Lower lobe of right lung (tissue), 2 donors: ENCODE measurements around the gene KIF18A. TPM values are rescaled to one million over a fixed set of nuclear protein-coding genes. Genes with fewer than 3 reads are reported as not detected.
"Not testable (repeated sequence)": the region's sequence is repeated elsewhere in the genome, so short reads cannot be mapped to it uniquely, and the experiment has no call there.

Source experiments
- ATAC-seq, 2 donors: fragments of 200-7000 bp; cut with Tn5 transposase; one replicate each; pipeline ENCODE4 v1.9.1; 2020 to 2022; ENCODE audit warnings: mild to moderate bottlenecking in 2 of 2, moderate library complexity in 2 of 2
- DNase-seq: peaks from one replicate; pipeline ENCODE4 v3.0.0-alpha.2; 2020
- H3K27ac ChIP-seq: fragments of 200-600 bp; one replicate; pipeline ENCODE4 v1.8.0; 2022
- H3K27me3 ChIP-seq: fragments of 200-600 bp; one replicate; pipeline ENCODE4 v1.8.0; 2022; ENCODE audit warnings: low read depth
- H3K36me3 ChIP-seq: fragments of 200-600 bp; one replicate; pipeline ENCODE4 v1.8.0; 2022; ENCODE audit warnings: mild to moderate bottlenecking
- H3K4me1 ChIP-seq: fragments of 200-600 bp; one replicate; pipeline ENCODE4 v1.8.0; 2022
- H3K4me3 ChIP-seq: fragments of 200-600 bp; one replicate; pipeline ENCODE4 v1.8.0; 2022; ENCODE audit warnings: mild to moderate bottlenecking
- H3K9me3 ChIP-seq: fragments of 200-600 bp; one replicate; pipeline ENCODE4 v1.8.0; 2022
- CTCF ChIP-seq: fragments of 200-600 bp; IDR thresholded peaks from one replicate; pipeline ENCODE4 v1.8.0; 2022; ENCODE audit warnings: antibody characterized with exemption, mild to moderate bottlenecking
- intact Hi-C: fragments of 100-400 bp; cut with DNase I; formaldehyde crosslinking; loops from one replicate; pipeline ENCODE4 v1.11.0; 2022
- total RNA-seq: library from RNA; stranded (reverse); fragmentation: NEBNext Ultra II Directional; extraction: Animal tissue kit (Norgen Biotek cat#: 25700); gene quantifications from one replicate; pipeline ENCODE4 v1.2.1, GENCODE V29; 2021
- donor health status: DM: no; HTN: yes; CAD: no; lungs with severe emphysema.

The KIF18A gene
- total RNA-seq, 1 donor from 2014 or later: 2.4 TPM

- Histone ChIP-seq H3K36me3 (no peaks in the 10 kb centered on the region), H3K27me3 (no peaks in the 10 kb centered on the region), H3K4me3 (no peak overlapping the region), H3K4me1 (no peaks in the 10 kb centered on the region), H3K27ac (no peak overlapping the region), H3K9me3 (peaks cover 12% of the 10 kb centered on the region)
- DNase-seq: no peak
- ATAC-seq: no peak
- TF ChIP-seq CTCF: no peak
- intact Hi-C loops: no loop called here
Measured at GRCh38 chr11:28142724-28143123, 34.8 kb upstream of the KIF18A start.

GRCh38 chr11:28140689-28141455 lies 32.9 kb upstream of the KIF18A start:
- no peaks in the 10 kb centered on the region for H3K27me3 ChIP-seq
- H3K9me3 ChIP-seq: peaks cover 12% of the 10 kb centered on the region
- no peaks in the 10 kb centered on the region for H3K4me1 ChIP-seq
- H3K36me3 ChIP-seq: no peaks in the 10 kb centered on the region
- ATAC-seq (no peak), DNase-seq (no peak)
- no peak overlapping the region for H3K27ac ChIP-seq
- intact Hi-C loops: no loop called here
- TF ChIP-seq CTCF: no peak
- H3K4me3 ChIP-seq: no peak overlapping the region

DNA sequence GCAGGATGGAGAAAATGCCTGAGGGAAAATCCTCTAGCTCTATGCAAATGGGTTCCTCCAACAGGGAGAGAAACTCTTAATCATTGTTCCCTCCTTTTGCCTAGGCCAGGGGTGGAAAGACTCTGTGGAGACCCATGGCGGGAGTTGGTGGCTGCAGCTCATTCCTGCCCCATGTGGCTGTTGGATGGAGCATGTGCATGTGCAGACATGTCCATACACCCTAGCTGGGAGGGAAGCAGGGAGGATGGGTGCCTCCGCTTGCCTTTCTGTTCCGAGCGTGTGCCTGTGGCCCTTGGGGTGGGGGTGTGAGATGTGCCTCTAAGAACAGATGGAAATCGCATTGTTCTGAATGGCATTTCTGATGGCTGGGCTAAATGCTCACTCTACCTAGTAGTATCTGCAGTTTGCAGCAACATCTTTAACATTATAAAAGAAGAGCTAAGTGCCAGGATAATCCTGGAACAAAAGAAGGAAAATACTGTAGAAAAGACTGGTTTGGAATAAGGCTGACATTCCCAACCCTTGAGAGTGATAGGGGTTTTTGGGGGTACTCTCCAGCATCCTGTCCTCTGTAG lies 32.0 kb upstream of the KIF18A start:
- intact Hi-C loops: no loop called here
- DNase-seq: no peak
- ATAC-seq: no peak
- Histone ChIP-seq H3K9me3 (peaks cover 12% of the 10 kb centered on the region), H3K4me3 (no peak overlapping the region), H3K36me3 (no peaks in the 10 kb centered on the region), H3K4me1 (no peaks in the 10 kb centered on the region), H3K27ac (no peak overlapping the region), H3K27me3 (no peaks in the 10 kb centered on the region)
- no peak for TF ChIP-seq CTCF

DNA sequence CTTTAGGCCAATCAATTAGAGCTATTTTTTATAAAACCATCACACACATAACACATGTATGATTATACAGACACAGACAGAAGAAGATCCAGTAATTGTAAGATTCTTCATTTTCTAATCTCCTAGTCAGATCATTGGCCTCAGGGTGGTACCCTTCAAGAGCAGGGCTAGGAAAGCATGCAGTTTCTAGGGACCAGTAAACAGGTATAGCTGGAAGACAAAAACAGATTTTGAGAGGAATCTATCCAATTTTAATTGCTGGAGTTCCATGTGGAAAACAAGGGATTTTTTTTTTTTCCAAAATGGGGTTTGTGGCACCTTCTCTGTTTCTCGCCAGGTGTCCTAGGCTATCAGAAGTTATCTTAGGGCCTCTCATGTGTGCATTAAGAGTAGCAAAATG lies 29.9 kb upstream of the KIF18A start:
- Histone ChIP-seq H3K27me3 (no peaks in the 10 kb centered on the region), H3K27ac (no peak overlapping the region), H3K36me3 (no peaks in the 10 kb centered on the region), H3K4me3 (no peak overlapping the region), H3K4me1 (no peaks in the 10 kb centered on the region), H3K9me3 (peaks cover 12% of the 10 kb centered on the region)
- TF ChIP-seq CTCF: no peak
- intact Hi-C loops: no loop called here
- no peak for DNase-seq
- no peak for ATAC-seq

DNA sequence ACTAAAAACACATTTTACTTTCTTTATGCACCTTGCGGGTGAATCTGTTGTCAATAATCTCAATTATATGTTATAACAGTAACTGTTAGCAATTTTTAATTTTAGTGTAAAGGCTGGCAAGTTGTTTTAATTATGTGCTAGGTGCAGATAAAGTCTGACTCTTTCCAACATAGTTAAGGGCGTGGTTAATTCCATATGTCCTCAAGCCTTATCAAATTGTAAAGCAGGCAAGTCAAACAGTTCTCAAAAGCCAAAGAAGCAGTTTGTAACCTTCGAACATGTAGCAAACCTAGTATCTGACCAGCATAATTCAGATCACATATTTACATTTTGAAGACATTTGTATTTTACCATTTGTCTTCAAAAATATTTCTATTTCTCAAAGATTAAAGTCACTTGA lies 29.4 kb upstream of the KIF18A start:
- intact Hi-C loops: no loop called here
- no peaks in the 10 kb centered on the region for H3K27me3 ChIP-seq
- no peak for TF ChIP-seq CTCF

DNA sequence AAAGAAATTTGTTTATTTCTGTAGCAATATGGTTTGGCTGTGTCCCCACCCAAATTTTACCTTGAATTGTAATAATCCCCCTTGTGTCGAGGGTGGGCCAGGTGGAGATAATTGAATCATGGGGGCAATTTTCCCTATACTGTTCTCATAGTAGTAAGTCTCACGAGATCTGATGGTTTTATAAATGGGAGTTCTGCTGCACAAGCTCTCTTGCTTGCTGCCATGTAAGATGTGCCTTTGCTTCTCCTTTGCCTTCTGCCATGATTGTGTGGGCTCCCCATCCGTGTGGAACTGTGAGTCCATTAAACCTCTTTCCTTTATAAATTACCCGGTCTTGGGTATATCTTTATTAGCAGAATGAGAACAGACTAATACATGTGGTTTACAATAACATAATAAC lies 28.2 kb upstream of the KIF18A start:
- H3K4me3 ChIP-seq, DNase-seq, H3K27ac ChIP-seq, H3K4me1 ChIP-seq, ATAC-seq, H3K27me3 ChIP-seq, H3K36me3 ChIP-seq, intact Hi-C loops: not testable (repeated sequence)
- H3K9me3 ChIP-seq: peaks cover 12% of the 10 kb centered on the region

More for the DNA sequence above, 29.4 kb upstream of the KIF18A start:
- DNase-seq: no peak
- Histone ChIP-seq H3K4me1 (no peaks in the 10 kb centered on the region), H3K4me3 (no peak overlapping the region), H3K9me3 (peaks cover 12% of the 10 kb centered on the region), H3K27ac (no peak overlapping the region), H3K36me3 (no peaks in the 10 kb centered on the region)
- no peak for ATAC-seq
